ENCODE results near the gene RNF150.

GRCh38 chr4:140856621-140857062 is 276.6 kb downstream of the RNF150 start:
- TF ChIP-seq CTCF (IDR thresholded peaks at IDR 0.05; ENCODE audit: poor library complexity) (no peak), EZH2 (IDR thresholded peaks at IDR 0.05; ENCODE audit: borderline replicate concordance) (no peak)
